ENCODE data around the gene DMD. TPM values are rescaled to one million over a fixed set of nuclear protein-coding genes. Genes with fewer than 3 reads are reported as not detected.

The DMD gene
- total RNA-seq, 2 experiments from 2014 or later = 0.20 to 0.47 TPM

GRCh38 chrX:31747411-31747810 lies 1463.9 kb downstream of the DMD start:
- Histone ChIP-seq H3K27ac (ENCODE audit: low read depth in 1 of 2, low read length in 2 of 2) (no peak overlapping the region), H3K9me3 (ENCODE audit: control insufficient read depth in 1 of 2, insufficient read depth in 1 of 2, low read length in 2 of 2) (no peaks in the 10 kb centered on the region), H3K27me3 (ENCODE audit: control insufficient read depth in 1 of 2, insufficient read depth in 2 of 2, low read length in 2 of 2) (no peaks in the 10 kb centered on the region), H3K36me3 (ENCODE audit: insufficient read depth, low read length) (no peaks in the 10 kb centered on the region), H3K4me3 (ENCODE audit: low read length) (no peak overlapping the region), H3K4me1 (ENCODE audit: insufficient read depth, low read length) (no peaks in the 10 kb centered on the region)
- ChIA-PET CTCF (no interaction called here), POLR2A (no interaction called here)
- Mint-ChIP-seq H3K9me3 (no peaks in the 10 kb centered on the region), H3K4me3 (no peak overlapping the region), H3K27me3 (no peaks in the 10 kb centered on the region), H3K36me3 (ENCODE audit: low read depth) (no peaks in the 10 kb centered on the region), H3K4me1 (ENCODE audit: low read depth) (no peaks in the 10 kb centered on the region), H3K27ac (no peak overlapping the region)
- DNase-seq (no peak), ATAC-seq (ENCODE audit: poor library complexity) (no peak)
- no peak for TF ChIP-seq CTCF (IDR thresholded peaks at IDR 0.05)
- intact Hi-C loops (cut with DNase I, micrococcal nuclease) = no loop called here

- Mint-ChIP-seq H3K9me3 (peaks cover 2% of the 10 kb centered on the region), H3K36me3 (ENCODE audit: low read depth) (no peaks in the 10 kb centered on the region), H3K27me3 (no peaks in the 10 kb centered on the region), H3K4me3 (no peak overlapping the region), H3K27ac (no peak overlapping the region), H3K4me1 (ENCODE audit: low read depth) (no peaks in the 10 kb centered on the region)
- Histone ChIP-seq H3K27ac (ENCODE audit: low read depth in 1 of 2, low read length in 2 of 2) (no peak overlapping the region), H3K27me3 (ENCODE audit: control insufficient read depth in 1 of 2, insufficient read depth in 2 of 2, low read length in 2 of 2) (no peaks in the 10 kb centered on the region), H3K9me3 (ENCODE audit: control insufficient read depth in 1 of 2, insufficient read depth in 1 of 2, low read length in 2 of 2) (no peaks in the 10 kb centered on the region), H3K4me3 (ENCODE audit: low read length) (no peak overlapping the region), H3K4me1 (ENCODE audit: insufficient read depth, low read length) (no peaks in the 10 kb centered on the region), H3K36me3 (ENCODE audit: insufficient read depth, low read length) (no peaks in the 10 kb centered on the region)
- DNase-seq (no peak), ATAC-seq (ENCODE audit: poor library complexity) (no peak)
- POLR2A ChIA-PET = no interaction called here
- TF ChIP-seq CTCF (IDR thresholded peaks at IDR 0.05) = no peak
- intact Hi-C loops (cut with DNase I, micrococcal nuclease) = no loop called here
- CTCF ChIA-PET = no interaction called here
Observed at GRCh38 chrX:31743004-31743403, 1468.3 kb downstream of the DMD start.

- Mint-ChIP-seq H3K27ac (no peak overlapping the region), H3K4me1 (ENCODE audit: low read depth) (no peaks in the 10 kb centered on the region), H3K27me3 (no peaks in the 10 kb centered on the region), H3K4me3 (no peak overlapping the region), H3K9me3 (no peaks in the 10 kb centered on the region), H3K36me3 (ENCODE audit: low read depth) (no peaks in the 10 kb centered on the region)
- H3K4me1 ChIP-seq (ENCODE audit: insufficient read depth, low read length) = no peaks in the 10 kb centered on the region
- ATAC-seq (ENCODE audit: poor library complexity) (no peak), DNase-seq (no peak)
- TF ChIP-seq CTCF (IDR thresholded peaks at IDR 0.05) = no peak
- no peaks in the 10 kb centered on the region for H3K9me3 ChIP-seq (ENCODE audit: control insufficient read depth in 1 of 2, insufficient read depth in 1 of 2, low read length in 2 of 2)
- intact Hi-C loops (cut with DNase I, micrococcal nuclease) = no loop called here
- H3K27ac ChIP-seq (ENCODE audit: low read depth in 1 of 2, low read length in 2 of 2) = no peak overlapping the region
- POLR2A ChIA-PET = no interaction called here
- no peak overlapping the region for H3K4me3 ChIP-seq (ENCODE audit: low read length)
- H3K27me3 ChIP-seq (ENCODE audit: control insufficient read depth in 1 of 2, insufficient read depth in 2 of 2, low read length in 2 of 2) = no peaks in the 10 kb centered on the region
- no peaks in the 10 kb centered on the region for H3K36me3 ChIP-seq (ENCODE audit: insufficient read depth, low read length)
- CTCF ChIA-PET = no interaction called here
Observed at GRCh38 chrX:31717474-31717873, 1493.9 kb downstream of the DMD start.

Data from CD4-positive, alpha-beta T cell (primary cell).